Esophagus muscularis mucosa (tissue), 3 donors: ENCODE results near the gene RHOBTB1.

Experiments used
- POLR2A ChIP-seq: fragments of 450-650 bp; IDR thresholded peaks from one replicate; pipeline ENCODE4 v1.6.1; 2017; ENCODE audit warnings: antibody characterized with exemption, moderate library complexity, mild to moderate bottlenecking, low read depth
- POLR2AphosphoS5 ChIP-seq, 2 donors: sonication (generic); formaldehyde crosslinking; IDR thresholded peaks; one replicate each; pipeline ENCODE4 v1.6.1; 2017; ENCODE audit warnings: antibody characterized with exemption in 2 of 2
- TF ChIP-seq, protein P1 (sequence below), 3 experiments: fragments of 200-600 bp in 2 of 3; fragments of 450-650 bp in 1 of 3; sonication (generic) in 2 of 3; IDR thresholded peaks; one replicate each; pipeline ENCODE4 v1.5.1; 2017 to 2019; ENCODE audit warnings: antibody characterized with exemption in 3 of 3, mild to moderate bottlenecking in 2 of 3, moderate library complexity in 1 of 3

DNA sequence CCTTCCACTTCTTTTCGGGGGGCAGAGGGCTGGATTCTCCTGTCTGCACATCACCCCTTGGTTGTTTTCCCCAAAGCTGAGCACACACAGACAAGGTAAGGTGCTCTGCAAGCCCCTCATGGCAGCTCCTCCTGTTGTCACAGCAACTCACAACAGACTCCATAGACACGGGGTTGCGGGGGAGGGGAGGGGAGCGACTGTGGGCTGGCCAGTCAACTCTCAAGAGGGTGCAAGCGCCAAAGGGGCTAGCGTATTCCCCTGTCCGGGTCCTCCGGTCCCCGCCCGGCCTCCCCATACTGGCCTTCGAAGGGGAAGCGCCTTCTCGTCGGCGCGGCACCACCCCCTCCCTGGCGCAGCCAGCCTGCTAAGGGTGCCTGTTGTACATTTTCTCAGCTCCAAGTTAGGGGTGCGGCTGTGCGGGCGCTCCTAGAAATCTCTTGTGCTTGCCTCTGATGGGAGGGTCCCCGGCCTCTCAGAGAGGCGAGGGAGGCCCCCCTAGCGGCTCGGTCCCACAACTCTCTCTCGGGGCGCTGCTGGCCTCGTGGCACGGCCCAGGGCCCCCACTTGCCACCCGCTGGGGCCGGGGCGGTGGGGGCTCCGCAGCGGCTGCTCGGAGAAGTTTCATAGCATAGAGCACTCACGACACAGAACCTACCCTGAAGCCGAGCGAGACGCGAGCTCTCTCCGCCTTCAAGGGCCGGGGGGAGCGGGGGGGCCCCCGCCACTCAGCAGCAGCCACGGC is 498 bp downstream of the RHOBTB1 start:
- TF ChIP-seq, protein P1, sequence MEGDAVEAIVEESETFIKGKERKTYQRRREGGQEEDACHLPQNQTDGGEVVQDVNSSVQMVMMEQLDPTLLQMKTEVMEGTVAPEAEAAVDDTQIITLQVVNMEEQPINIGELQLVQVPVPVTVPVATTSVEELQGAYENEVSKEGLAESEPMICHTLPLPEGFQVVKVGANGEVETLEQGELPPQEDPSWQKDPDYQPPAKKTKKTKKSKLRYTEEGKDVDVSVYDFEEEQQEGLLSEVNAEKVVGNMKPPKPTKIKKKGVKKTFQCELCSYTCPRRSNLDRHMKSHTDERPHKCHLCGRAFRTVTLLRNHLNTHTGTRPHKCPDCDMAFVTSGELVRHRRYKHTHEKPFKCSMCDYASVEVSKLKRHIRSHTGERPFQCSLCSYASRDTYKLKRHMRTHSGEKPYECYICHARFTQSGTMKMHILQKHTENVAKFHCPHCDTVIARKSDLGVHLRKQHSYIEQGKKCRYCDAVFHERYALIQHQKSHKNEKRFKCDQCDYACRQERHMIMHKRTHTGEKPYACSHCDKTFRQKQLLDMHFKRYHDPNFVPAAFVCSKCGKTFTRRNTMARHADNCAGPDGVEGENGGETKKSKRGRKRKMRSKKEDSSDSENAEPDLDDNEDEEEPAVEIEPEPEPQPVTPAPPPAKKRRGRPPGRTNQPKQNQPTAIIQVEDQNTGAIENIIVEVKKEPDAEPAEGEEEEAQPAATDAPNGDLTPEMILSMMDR (IDR thresholded peaks at IDR 0.05) = peak in 1 of 3 experiments; percentile 6
- peak in 1 of 2 donors; percentile 13 for TF ChIP-seq POLR2AphosphoS5 (IDR thresholded peaks at IDR 0.05)
- TF ChIP-seq POLR2A = no peak
